HepG2 (cell line): ENCODE data around the gene ATRN. TPM values are rescaled to one million over a fixed set of nuclear protein-coding genes. Genes with fewer than 3 reads are reported as not detected.

Source experiments
- CHCHD3 ChIP-seq: sonication (generic); formaldehyde crosslinking; IDR thresholded peaks from 2 replicates; pipeline ENCODE4 v1.8.0; 2022; ENCODE audit warnings: mild to moderate bottlenecking, missing genetic modification reagents, moderate library complexity
- HMGXB3 ChIP-seq: sonication (generic); formaldehyde crosslinking; IDR thresholded peaks from 2 replicates; pipeline ENCODE4 v1.4.0; 2020; ENCODE audit warnings: missing genetic modification reagents, borderline replicate concordance
- IKZF4 ChIP-seq: sonication (generic); formaldehyde crosslinking; IDR thresholded peaks from 2 replicates; pipeline ENCODE4 v1.5.1; 2020; ENCODE audit warnings: borderline replicate concordance, mild to moderate bottlenecking, low read depth, missing genetic modification reagents; ENCODE audit errors: not compliant biosample characterization
- MEIS1 ChIP-seq: sonication (generic); formaldehyde crosslinking; IDR thresholded peaks from 2 replicates; pipeline ENCODE4 v1.9.0; 2021; ENCODE audit warnings: mild to moderate bottlenecking, missing genetic modification reagents, moderate library complexity, borderline replicate concordance
- POGZ ChIP-seq: sonication (generic); formaldehyde crosslinking; IDR thresholded peaks from 2 replicates; pipeline ENCODE4 v1.4.0; 2020; ENCODE audit warnings: mild to moderate bottlenecking, missing genetic modification reagents
- PRPF4 ChIP-seq: fragments of 200-400 bp; formaldehyde crosslinking; IDR thresholded peaks from 2 replicates; pipeline ENCODE4 v1.6.1; 2016; ENCODE audit warnings: low read length, low read depth; ENCODE audit not compliant: poor library complexity, severe bottlenecking
- SATB2 ChIP-seq: sonication (generic); formaldehyde crosslinking; IDR thresholded peaks from 2 replicates; pipeline ENCODE4 v1.5.0; 2020; ENCODE audit warnings: missing genetic modification reagents
- SRSF9 ChIP-seq: fragments of 200-400 bp; formaldehyde crosslinking; IDR thresholded peaks from 2 replicates; pipeline ENCODE4 v1.6.1; 2018; ENCODE audit warnings: borderline replicate concordance, mild to moderate bottlenecking, low read depth, low read length; ENCODE audit not compliant: insufficient read depth, poor library complexity, severe bottlenecking
- TFDP2 ChIP-seq: sonication (generic); formaldehyde crosslinking; IDR thresholded peaks from 2 replicates; pipeline ENCODE4 v1.4.0; 2020; ENCODE audit warnings: missing genetic modification reagents
- THAP9 ChIP-seq: sonication (generic); formaldehyde crosslinking; IDR thresholded peaks from 2 replicates; pipeline ENCODE4; 2020; ENCODE audit warnings: missing genetic modification reagents, mild to moderate bottlenecking, borderline replicate concordance
- ZBTB34 ChIP-seq: sonication (generic); formaldehyde crosslinking; IDR thresholded peaks from 2 replicates; pipeline ENCODE4 v1.8.0; 2022; ENCODE audit warnings: mild to moderate bottlenecking, missing genetic modification reagents
- ZNF326 ChIP-seq: sonication (generic); formaldehyde crosslinking; IDR thresholded peaks from 2 replicates; pipeline ENCODE4 v1.4.0; 2020; ENCODE audit warnings: missing genetic modification reagents, borderline replicate concordance
- ZNF503 ChIP-seq: sonication (generic); formaldehyde crosslinking; IDR thresholded peaks from 2 replicates; pipeline ENCODE4 v1.4.0; 2020; ENCODE audit warnings: missing genetic modification reagents
- ZNF772 ChIP-seq: sonication (generic); formaldehyde crosslinking; IDR thresholded peaks from 2 replicates; pipeline ENCODE4 v1.5.0; 2020; ENCODE audit warnings: mild to moderate bottlenecking, missing genetic modification reagents
- ZNF841 ChIP-seq: sonication (generic); formaldehyde crosslinking; IDR thresholded peaks from 2 replicates; pipeline ENCODE4 v1.8.1; 2023; ENCODE audit warnings: missing genetic modification reagents, borderline replicate concordance
- polyA plus RNA-seq, 8 experiments: library from polyadenylated mRNA; depleted of rRNA in 3 of 8; stranded (reverse) in 7 of 8; unstranded in 1 of 8; fragments of >200 nt; fragmentation: Illumina TruSeq in 4 of 8; extraction: Trizol in 4 of 8; gene quantifications; 2 replicates each; pipeline versions ENCODE4 v1.2.1 to v1.2.3, GENCODE V29; 2011 to 2016; ENCODE audit warnings: low read depth in 4 of 8, missing spikeins in 1 of 8, mixed read lengths in 1 of 8; ENCODE audit not compliant: insufficient read depth in 1 of 8
- total RNA-seq, 5 experiments: library from RNA; depleted of rRNA; stranded (reverse); fragments of >200 nt; fragmentation: Illumina TruSeq; extraction: Trizol; gene quantifications; 2 replicates each; pipeline ENCODE4 v1.2.3, GENCODE V29; 2016; ENCODE audit warnings: low read depth in 1 of 5

Gene ATRN
- total and polyA plus RNA-seq, 2 of the 13 experiments (the other 11 are each of a cell fraction or from before 2014, with no cell fraction given): 44.2 to 81.1 TPM

- TF ChIP-seq TFDP2 (CRISPR knock-in tag) (no peak), POGZ (CRISPR knock-in tag) (peak; percentile 95), ZBTB34 (0 out of 2 replicates have a peak, but pooled peaks have one; percentile 37), ZNF772 (CRISPR knock-in tag) (peak; percentile 92), IKZF4 (no peak), CHCHD3 (no peak), ZNF326 (CRISPR knock-in tag) (no peak), ZNF503 (CRISPR knock-in tag) (peak; percentile 49; the same call in 1 of the 2 replicates), THAP9 (CRISPR knock-in tag) (0 out of 2 replicates have a peak, but pooled peaks have one; percentile 33), PRPF4 (no peak), ZNF841 (no peak), MEIS1 (CRISPR knock-in tag) (peak; percentile 46; the same call in 1 of the 2 replicates), HMGXB3 (CRISPR knock-in tag) (no peak), SATB2 (CRISPR knock-in tag) (no peak), SRSF9 (no peak)
Measured at GRCh38 chr20:3628502-3629314, 157.9 kb downstream of the ATRN start (continued).
